Measurements from ENCODE around the gene PAIP1. TPM values are rescaled to one million over a fixed set of nuclear protein-coding genes. Genes with fewer than 3 reads are reported as not detected.
"Not testable (repeated sequence)": the region's sequence is repeated elsewhere in the genome, so short reads cannot be mapped to it uniquely, and the experiment has no call there.

Gene PAIP1
- total RNA-seq, 4 donors from 2014 or later = 41.5 to 69.1 (median 47.4) TPM

DNA sequence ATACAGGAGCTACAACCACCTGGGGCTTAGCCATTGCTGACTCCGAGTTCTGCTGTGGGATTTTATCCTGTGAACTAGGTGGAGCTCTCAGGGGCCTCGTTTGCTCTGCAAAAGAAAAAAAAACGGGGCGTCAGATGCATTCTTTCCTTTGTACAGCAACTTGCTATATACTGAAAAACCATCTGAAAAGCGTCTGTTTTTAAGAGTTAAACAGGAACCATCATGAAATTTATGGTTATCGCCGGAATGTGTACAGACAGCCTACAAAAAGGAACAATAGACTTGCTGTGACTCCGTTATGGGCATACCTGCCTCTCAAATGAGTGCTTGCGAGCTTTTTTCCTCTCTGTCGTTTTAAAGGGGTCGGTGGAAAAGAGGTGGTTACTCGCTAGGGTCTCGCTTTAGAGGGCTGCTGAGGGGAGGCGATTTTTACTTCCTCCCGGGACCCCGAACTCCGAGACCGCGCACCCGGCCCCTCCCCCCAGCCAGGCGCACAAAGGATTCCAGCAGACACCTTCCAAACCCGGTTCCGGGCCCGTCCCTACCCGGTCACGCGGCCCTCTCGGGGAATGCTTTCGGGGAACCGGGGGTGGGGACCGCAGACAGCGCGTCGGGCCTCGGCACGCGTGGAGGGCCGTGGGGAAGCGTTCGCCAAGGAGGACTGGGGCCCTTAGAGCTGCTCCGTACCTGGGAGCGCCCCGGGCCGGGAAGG is 826 bp downstream of the PAIP1 start:
- TF ChIP-seq EP300 (IDR thresholded peaks at IDR 0.05) (no peak), POLR2A (IDR thresholded peaks at IDR 0.05) (no peak), POLR2AphosphoS5 (IDR thresholded peaks at IDR 0.05) (no peak)
- TF ChIP-seq, protein P1, sequence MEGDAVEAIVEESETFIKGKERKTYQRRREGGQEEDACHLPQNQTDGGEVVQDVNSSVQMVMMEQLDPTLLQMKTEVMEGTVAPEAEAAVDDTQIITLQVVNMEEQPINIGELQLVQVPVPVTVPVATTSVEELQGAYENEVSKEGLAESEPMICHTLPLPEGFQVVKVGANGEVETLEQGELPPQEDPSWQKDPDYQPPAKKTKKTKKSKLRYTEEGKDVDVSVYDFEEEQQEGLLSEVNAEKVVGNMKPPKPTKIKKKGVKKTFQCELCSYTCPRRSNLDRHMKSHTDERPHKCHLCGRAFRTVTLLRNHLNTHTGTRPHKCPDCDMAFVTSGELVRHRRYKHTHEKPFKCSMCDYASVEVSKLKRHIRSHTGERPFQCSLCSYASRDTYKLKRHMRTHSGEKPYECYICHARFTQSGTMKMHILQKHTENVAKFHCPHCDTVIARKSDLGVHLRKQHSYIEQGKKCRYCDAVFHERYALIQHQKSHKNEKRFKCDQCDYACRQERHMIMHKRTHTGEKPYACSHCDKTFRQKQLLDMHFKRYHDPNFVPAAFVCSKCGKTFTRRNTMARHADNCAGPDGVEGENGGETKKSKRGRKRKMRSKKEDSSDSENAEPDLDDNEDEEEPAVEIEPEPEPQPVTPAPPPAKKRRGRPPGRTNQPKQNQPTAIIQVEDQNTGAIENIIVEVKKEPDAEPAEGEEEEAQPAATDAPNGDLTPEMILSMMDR (IDR thresholded peaks at IDR 0.05) = no peak
- Histone ChIP-seq H3K4me3 (peak overlapping the region; percentile 84), H3K27ac (peak overlapping the region; percentile 98), H3K36me3 (peaks cover 12% of the 10 kb centered on the region), H3K4me1 (peaks cover 48% of the 10 kb centered on the region), H3K27me3 (no peaks in the 10 kb centered on the region), H3K9me3 (no peaks in the 10 kb centered on the region)
- DNase-seq (ENCODE audit: low spot score in 2 of 2) = peak; percentile 82 to 85
- 2% methylated on average over 23 of the region's 44 CpGs for WGBS

DNA sequence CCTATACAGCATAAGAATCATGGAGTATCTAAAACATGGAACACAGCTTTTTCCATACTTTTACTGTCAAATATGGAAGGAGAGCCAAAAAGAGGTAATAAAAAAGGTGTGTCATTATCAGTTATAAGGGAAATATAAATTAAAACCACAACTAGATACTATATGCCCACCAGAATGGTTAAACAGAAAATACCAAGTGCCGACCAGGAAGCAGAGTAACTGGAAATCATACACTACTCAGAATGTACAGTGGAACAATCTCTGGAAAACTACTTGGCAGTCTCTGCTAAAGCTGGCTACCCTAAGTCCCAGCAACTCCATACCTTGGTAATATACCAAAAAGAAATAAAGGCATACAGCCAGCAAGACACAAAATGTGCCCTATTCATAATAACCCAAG is 2.4 kb downstream of the PAIP1 start:
- no peaks in the 10 kb centered on the region for H3K9me3 ChIP-seq
- H3K27ac ChIP-seq = no peak overlapping the region
- no peak for DNase-seq (ENCODE audit: low spot score in 2 of 2)
- TF ChIP-seq POLR2A (IDR thresholded peaks at IDR 0.05) = no peak
- TF ChIP-seq EP300 (IDR thresholded peaks at IDR 0.05) = no peak
- TF ChIP-seq, protein P1 (IDR thresholded peaks at IDR 0.05) = no peak
- TF ChIP-seq POLR2AphosphoS5 (IDR thresholded peaks at IDR 0.05) = no peak
- peaks cover 20% of the 10 kb centered on the region for H3K36me3 ChIP-seq
- no peaks in the 10 kb centered on the region for H3K27me3 ChIP-seq
- WGBS = 83% methylated on average over 1 of the region's 1 CpG
- peak overlapping the region; percentile 84 for H3K4me3 ChIP-seq
- peaks cover 50% of the 10 kb centered on the region for H3K4me1 ChIP-seq

DNA sequence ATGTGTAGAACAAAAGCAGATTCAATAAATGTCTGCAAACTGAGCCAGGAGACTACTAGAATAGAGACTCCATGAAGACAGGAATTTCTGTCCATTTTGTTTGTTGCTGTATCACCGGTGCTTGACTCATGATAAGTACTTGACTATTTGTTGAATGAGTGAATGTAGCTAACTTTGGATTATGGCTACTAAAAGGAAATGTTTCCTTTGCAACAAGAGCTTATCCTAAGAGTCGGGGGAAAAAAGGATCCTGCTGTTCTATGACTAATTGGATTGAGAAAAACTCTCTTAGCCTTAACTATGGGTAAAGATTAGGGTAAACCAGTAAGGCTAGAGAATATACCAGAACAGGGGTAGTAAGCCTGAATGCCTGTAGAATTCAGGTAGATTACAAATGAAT is 3.5 kb downstream of the PAIP1 start:
- no peak for TF ChIP-seq EP300 (IDR thresholded peaks at IDR 0.05)
- TF ChIP-seq POLR2A (IDR thresholded peaks at IDR 0.05) = no peak
- TF ChIP-seq, protein P1 (IDR thresholded peaks at IDR 0.05) = no peak
- TF ChIP-seq POLR2AphosphoS5 (IDR thresholded peaks at IDR 0.05) = no peak
- Histone ChIP-seq H3K36me3 (peaks cover 28% of the 10 kb centered on the region), H3K4me1 (peaks cover 57% of the 10 kb centered on the region), H3K9me3 (no peaks in the 10 kb centered on the region), H3K4me3 (no peak overlapping the region), H3K27ac (no peak overlapping the region), H3K27me3 (no peaks in the 10 kb centered on the region)
- no peak for DNase-seq (ENCODE audit: low spot score in 2 of 2)
- WGBS = 64% methylated on average over 2 of the region's 2 CpGs

DNA sequence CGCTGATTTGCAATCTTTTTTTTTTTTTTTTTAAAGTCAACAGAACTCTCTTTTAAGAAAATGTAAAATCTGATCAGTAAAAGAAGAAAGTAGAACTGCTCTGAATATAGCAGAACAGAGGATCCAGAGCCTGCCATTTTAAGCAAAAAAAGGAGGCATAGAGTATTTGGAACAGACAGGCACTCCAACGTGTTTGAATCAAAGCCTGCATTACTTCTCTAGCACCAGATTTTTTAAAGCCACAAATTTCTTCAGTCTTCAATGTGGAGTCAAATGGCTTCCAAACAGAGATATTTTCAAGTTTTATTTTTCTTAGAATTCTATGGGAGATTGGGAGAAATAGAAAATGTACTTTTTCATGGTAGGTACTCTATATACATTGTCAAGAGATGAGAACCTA is 5.1 kb downstream of the PAIP1 start:
- 58% methylated on average over 2 of the region's 2 CpGs for WGBS
- Histone ChIP-seq H3K9me3 (no peaks in the 10 kb centered on the region), H3K4me1 (peaks cover 49% of the 10 kb centered on the region), H3K27me3 (no peaks in the 10 kb centered on the region), H3K27ac (no peak overlapping the region), H3K4me3 (no peak overlapping the region), H3K36me3 (peaks cover 39% of the 10 kb centered on the region)
- DNase-seq (ENCODE audit: low spot score in 2 of 2) = no peak
- TF ChIP-seq, protein P1 (IDR thresholded peaks at IDR 0.05) = no peak
- TF ChIP-seq POLR2AphosphoS5 (IDR thresholded peaks at IDR 0.05) = no peak
- no peak for TF ChIP-seq EP300 (IDR thresholded peaks at IDR 0.05)
- no peak for TF ChIP-seq POLR2A (IDR thresholded peaks at IDR 0.05)

DNA sequence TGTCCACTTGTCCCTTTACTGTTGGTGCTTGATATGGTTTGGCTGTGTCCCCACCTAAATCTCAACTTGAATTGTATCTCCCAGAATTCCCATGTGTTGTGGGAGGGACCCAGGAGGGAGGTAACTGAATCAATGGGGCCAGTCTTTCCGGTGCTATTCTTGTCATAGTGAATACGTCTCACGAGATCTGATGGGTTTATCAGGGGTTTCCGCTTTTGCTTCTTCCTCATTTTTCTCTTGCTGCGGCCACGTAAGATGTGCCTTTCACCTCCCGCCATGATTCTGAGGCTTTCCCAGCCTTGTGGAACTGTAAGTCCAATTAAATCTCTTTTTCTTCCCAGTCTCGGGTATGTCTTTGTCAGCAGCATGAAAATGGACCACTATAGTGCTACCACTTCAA is 7.6 kb downstream of the PAIP1 start:
- not testable (repeated sequence) for H3K27ac ChIP-seq; DNase-seq (ENCODE audit: low spot score in 2 of 2); H3K27me3 ChIP-seq; H3K9me3 ChIP-seq; H3K4me3 ChIP-seq
- peaks cover 31% of the 10 kb centered on the region for H3K4me1 ChIP-seq
- H3K36me3 ChIP-seq = peaks cover 62% of the 10 kb centered on the region
- 93% methylated on average over 8 of the region's 8 CpGs for WGBS

All from suprapubic skin (tissue), 4 donors.